Brain microvascular endothelial cell (primary cell): ENCODE data around the gene EXTL2.
A peak's percentile ranks its signal among the peaks of the same experiment; 100 is the strongest.
"Not testable (repeated sequence)": the region's sequence is repeated elsewhere in the genome, so short reads cannot be mapped to it uniquely, and the experiment has no call there.

Experiments used
- DNase-seq: peaks from one replicate; pipeline ENCODE4 v3.0.0-alpha.2; 2020
- H3K27ac ChIP-seq: fragments of 250-450 bp; sonication (Bioruptor Pico); 2 replicates; pipeline ENCODE4 v1.5.1; 2020; ENCODE audit warnings: mild to moderate bottlenecking, moderate library complexity
- H3K27me3 ChIP-seq: fragments of 250-450 bp; sonication (Bioruptor Pico); replicated peaks from 2 replicates; pipeline ENCODE4 v1.5.1; 2020; ENCODE audit warnings: mild to moderate bottlenecking
- H3K36me3 ChIP-seq: fragments of 250-450 bp; sonication (Bioruptor Pico); replicated peaks from 2 replicates; pipeline ENCODE4 v1.5.1; 2020; ENCODE audit warnings: mild to moderate bottlenecking
- H3K4me3 ChIP-seq: 2 replicates; pipeline ENCODE4 v1.5.1; 2011; ENCODE audit warnings: low read depth, mild to moderate bottlenecking, control low read depth, low read length, moderate library complexity
- in situ Hi-C: cut with HindIII; loops from 2 replicates; pipeline ENCODE4 v1.10.0; 2017; ENCODE audit warnings: low sequenced_read_pairs, low pct_ligation_motif_present
- TF ChIP-seq, protein P1 (sequence below): IDR thresholded peaks from 2 replicates; pipeline ENCODE4 v1.5.1; 2011; ENCODE audit warnings: low read depth, mild to moderate bottlenecking, moderate library complexity, low read length, control low read depth, inconsistent platforms; ENCODE audit errors: missing control alignments

Gene EXTL2

GRCh38 chr1:100936194-100936967 is 41.7 kb upstream of the EXTL2 start:
- TF ChIP-seq, protein P1, sequence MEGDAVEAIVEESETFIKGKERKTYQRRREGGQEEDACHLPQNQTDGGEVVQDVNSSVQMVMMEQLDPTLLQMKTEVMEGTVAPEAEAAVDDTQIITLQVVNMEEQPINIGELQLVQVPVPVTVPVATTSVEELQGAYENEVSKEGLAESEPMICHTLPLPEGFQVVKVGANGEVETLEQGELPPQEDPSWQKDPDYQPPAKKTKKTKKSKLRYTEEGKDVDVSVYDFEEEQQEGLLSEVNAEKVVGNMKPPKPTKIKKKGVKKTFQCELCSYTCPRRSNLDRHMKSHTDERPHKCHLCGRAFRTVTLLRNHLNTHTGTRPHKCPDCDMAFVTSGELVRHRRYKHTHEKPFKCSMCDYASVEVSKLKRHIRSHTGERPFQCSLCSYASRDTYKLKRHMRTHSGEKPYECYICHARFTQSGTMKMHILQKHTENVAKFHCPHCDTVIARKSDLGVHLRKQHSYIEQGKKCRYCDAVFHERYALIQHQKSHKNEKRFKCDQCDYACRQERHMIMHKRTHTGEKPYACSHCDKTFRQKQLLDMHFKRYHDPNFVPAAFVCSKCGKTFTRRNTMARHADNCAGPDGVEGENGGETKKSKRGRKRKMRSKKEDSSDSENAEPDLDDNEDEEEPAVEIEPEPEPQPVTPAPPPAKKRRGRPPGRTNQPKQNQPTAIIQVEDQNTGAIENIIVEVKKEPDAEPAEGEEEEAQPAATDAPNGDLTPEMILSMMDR = no peak
- no peak overlapping the region for H3K4me3 ChIP-seq
- H3K27me3 ChIP-seq = no peaks in the 10 kb centered on the region
- no peak for DNase-seq
- in situ Hi-C loops = no loop called here
- no peak overlapping the region for H3K27ac ChIP-seq
- H3K36me3 ChIP-seq = peaks cover 6% of the 10 kb centered on the region

GRCh38 chr1:100933555-100933954 is 38.9 kb upstream of the EXTL2 start:
- H3K4me3 ChIP-seq, H3K27me3 ChIP-seq, in situ Hi-C loops, H3K27ac ChIP-seq, H3K36me3 ChIP-seq, DNase-seq: not testable (repeated sequence)

- in situ Hi-C loops = no loop called here
- Histone ChIP-seq H3K27ac (no peak overlapping the region), H3K36me3 (peaks cover 4% of the 10 kb centered on the region)
These were observed 37.1 kb upstream of the EXTL2 start for GRCh38 chr1:100931716-100932115.

GRCh38 chr1:100930494-100930893 is 35.9 kb upstream of the EXTL2 start:
- DNase-seq = no peak
- no peaks in the 10 kb centered on the region for H3K27me3 ChIP-seq
- TF ChIP-seq, protein P1 = no peak
- H3K27ac ChIP-seq = no peak overlapping the region
- in situ Hi-C loops = no loop called here
- peaks cover 9% of the 10 kb centered on the region for H3K36me3 ChIP-seq
- no peak overlapping the region for H3K4me3 ChIP-seq

More at GRCh38 chr1:100931716-100932115, 37.1 kb upstream of the EXTL2 start:
- no peak for DNase-seq
- no peak overlapping the region for H3K4me3 ChIP-seq
- TF ChIP-seq, protein P1 = no peak
- no peaks in the 10 kb centered on the region for H3K27me3 ChIP-seq

- Histone ChIP-seq H3K4me3 (no peak overlapping the region), H3K27me3 (no peaks in the 10 kb centered on the region), H3K27ac (no peak overlapping the region), H3K36me3 (peaks cover 9% of the 10 kb centered on the region)
- in situ Hi-C loops = no loop called here
- TF ChIP-seq, protein P1 = peak; percentile 25
- no peak for DNase-seq
These were observed 33.5 kb upstream of the EXTL2 start for GRCh38 chr1:100928128-100928527.

GRCh38 chr1:100927276-100927675 is 32.6 kb upstream of the EXTL2 start:
- in situ Hi-C loops = no loop called here
- H3K27ac ChIP-seq = no peak overlapping the region
- DNase-seq = no peak
- TF ChIP-seq, protein P1 = no peak
- no peak overlapping the region for H3K4me3 ChIP-seq
- H3K36me3 ChIP-seq = peaks cover 11% of the 10 kb centered on the region
- H3K27me3 ChIP-seq = no peaks in the 10 kb centered on the region
